GM03348 (cell line): ENCODE measurements around the gene LY86.

Experiments used
- DNase-seq: peaks from one replicate; pipeline ENCODE4 v3.0.0; 2012; ENCODE audit warnings: low spot score

The LY86 gene

DNA sequence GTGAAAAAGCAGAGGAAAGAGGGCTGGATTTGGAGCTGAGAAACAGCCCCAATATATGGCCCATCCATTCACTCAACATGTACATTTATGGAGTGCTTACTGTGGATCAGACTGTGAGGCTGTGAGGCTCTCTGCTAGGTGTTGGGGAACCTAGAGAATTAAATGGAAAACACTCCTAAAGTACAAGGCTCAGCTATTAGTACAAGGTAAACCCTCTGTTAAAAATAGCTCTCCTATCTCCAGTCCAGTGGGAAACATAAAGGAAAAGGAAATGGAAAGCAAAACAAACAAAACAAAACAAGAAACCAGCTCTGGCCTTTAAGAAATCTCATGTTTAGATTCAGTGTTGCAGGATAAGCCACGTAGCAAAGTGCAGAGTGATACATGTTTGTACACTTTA lies 35.0 kb downstream of the LY86 start:
- no peak for DNase-seq

DNA sequence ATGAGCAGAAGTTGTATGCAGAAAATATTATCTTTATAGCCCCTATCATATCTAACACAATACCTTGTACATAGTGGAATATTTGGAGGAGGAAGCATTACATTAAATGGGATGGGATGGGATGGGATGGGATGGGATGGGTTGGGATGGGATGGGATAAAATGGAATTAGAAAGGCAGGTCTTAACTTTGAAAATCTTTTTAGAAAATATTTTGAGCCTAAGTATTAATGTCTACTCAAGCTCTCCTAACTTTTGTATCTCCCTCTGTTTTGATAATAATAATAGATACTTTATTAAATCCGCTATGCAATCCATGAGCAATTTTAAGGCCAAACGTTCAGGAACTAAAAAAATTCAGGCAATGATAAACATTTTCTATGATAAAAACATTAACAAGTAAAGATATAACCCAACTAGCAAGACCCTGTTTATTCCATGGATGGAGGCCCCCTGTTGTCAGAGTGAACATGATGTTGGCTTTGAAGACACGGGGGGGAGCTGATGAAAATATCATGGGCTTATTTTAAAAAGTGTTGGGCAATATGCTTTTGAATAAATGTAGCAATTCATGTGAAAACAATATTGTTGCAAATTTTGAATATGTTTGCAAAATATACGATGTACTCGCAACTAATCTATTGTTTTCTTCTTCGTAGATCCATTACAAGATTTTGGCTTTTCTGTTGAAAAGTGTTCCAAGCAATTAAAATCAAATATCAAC lies 35.9 kb downstream of the LY86 start:
- no peak for DNase-seq

DNA sequence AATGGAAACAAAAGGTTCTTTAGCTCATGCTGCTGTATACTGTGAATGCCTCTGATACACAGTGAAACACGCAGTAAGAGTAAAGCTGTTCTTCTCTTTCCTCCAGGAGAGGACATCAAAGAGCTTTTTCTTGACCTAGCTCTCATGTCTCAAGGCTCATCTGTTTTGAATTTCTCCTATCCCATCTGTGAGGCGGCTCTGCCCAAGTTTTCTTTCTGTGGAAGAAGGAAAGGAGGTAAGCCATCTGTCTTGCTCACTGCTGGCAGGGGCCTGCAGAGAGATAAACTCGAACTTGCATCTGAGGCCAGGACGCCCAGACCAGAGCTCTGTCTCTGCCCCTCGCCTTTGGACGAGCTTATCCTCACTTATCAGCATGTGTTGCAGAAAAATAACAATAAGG lies 37.7 kb downstream of the LY86 start:
- DNase-seq, result no peak

DNA sequence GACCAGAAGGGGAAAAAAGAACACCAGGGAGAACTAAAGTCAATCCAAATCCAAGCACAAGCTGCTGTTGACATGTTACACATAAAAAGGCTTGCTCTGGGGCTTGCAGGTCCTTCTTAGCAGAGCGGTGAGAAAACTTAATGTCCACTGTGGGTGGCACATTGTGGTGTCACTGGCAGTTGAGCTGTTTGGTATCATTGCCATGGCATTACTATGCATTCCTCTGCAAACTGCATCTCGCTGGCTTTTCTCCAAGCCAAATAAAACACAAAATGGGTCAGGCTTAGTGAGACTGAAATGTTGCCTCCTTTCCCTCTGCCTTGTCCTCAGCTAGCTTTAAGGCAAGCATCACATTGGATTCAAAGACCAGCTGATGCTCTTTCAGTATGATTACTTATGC lies 40.9 kb downstream of the LY86 start:
- DNase-seq, result no peak

DNA sequence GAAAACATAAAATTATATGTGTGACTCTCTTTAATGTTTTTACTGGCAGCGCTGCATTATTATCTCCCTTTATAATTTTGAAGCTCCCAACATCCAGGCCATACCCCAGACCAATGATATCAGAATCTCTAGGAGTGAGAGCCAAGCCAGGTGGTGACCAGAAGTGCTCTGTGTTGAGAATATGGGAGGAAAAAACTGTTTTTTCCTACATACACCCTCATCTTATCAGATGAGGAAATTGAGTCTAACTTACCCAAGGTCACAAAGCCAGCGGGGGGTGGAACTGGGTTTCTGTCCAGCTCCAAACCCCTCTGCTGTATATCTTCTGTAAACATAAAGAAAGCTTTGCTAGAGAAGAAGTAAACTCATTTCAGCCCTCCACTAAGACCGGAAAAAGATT lies 42.5 kb downstream of the LY86 start:
- no peak for DNase-seq

DNA sequence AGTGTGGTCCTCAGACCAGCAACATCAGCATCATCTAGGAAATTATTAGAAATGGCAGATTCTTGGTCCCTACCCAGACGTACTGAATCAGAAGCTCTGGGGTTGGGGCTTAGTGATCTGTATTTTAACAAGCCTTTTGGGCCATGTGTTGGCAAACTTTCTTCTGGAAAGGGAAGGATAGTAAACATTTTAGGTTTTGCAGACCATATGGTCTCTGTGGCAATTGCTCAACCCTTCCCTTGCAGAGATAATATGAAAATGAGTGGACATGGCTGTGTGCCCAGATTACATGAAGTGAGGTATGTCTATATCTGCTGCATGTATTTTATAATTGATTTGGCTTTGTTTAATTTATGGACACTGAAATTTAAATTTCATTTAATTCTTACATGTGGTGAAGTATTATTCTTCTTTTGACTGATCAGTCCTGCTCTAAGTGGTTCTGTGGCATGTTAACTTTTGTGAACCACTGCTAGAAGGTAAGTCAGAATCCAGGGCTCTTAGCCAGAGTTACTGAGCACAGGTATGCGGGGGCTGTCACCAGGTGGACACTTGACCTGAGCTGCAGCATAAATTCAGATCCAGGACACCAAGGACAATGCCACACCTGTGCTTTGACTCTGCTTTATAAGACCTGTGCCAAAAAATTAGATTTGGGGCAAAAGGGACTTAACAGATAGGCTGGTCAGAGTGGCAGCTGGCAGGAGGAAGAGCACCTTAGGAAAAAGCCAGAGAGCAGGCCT lies 43.2 kb downstream of the LY86 start:
- DNase-seq, result no peak

DNA sequence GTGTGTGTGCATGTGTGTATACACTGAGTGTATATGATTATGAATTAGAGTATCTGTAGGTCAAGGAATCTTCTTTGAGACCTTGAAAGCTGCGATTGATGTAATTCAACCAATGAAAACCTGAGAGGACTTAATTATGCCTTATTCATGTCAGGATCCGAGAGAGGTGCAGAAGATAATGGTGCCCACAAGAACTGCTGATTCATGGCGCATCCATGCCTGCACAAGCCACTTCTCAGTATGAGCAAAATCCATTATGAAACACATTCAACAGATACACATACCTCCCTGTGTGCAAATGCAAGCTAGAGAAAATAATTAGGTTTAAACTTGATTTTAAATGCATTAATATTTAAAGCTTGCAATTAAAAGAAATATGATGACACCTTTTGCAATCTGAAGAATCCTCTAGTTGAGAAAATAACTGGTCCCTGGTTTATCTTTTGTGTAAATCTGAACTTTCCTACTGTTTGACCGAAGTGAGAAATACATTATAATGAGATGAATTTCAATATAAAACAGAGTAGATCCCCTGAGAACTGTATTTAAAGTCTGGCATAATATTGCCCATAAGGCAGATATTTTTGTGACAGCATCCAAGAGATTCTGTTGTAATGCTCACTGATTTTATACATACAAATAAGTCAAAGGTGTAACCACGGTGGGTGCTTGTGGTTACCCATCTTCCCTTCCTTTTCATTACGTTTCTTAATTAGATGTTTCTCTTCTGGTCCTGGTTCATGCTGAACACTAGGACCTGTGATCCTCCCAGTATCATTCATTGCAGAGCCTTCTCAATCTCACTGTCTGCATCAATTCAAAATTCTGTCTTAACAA lies 45.6 kb downstream of the LY86 start:
- no peak for DNase-seq

DNA sequence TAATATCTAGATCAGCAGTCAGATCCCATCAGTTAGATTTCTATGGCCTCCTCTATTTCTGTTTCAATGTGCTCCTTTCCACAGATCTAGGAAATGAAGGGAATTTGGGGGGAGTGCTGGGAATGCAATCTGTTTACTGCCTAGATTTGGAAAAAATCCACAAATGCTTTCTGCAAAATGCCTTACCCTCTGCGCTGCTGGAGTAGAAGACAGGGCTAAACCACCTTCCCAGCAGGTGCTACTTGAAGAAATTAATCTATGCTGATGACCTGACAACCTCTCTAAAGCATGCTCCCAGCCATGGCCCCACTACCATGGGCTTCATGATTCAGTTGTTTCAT lies 46.2 kb downstream of the LY86 start:
- DNase-seq, result no peak

DNA sequence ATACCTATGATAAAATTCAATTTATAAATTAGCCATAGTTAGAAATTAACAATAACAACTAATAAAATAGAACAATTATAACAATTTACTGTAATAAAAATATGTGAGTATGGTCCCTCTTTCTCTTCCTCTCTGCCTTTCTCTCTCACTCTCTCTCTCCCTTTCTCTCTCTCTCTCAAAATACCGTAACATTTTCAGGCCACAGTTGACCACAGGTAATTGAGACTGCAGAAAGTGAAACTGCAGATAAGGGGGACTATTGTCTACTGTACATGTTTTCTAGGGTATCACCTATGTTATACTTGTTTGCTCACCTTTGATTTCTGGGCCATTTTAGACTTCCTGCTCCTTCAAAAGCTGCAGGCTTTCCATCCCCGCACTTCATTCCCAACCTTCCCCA lies 46.8 kb downstream of the LY86 start:
- DNase-seq, result no peak

DNA sequence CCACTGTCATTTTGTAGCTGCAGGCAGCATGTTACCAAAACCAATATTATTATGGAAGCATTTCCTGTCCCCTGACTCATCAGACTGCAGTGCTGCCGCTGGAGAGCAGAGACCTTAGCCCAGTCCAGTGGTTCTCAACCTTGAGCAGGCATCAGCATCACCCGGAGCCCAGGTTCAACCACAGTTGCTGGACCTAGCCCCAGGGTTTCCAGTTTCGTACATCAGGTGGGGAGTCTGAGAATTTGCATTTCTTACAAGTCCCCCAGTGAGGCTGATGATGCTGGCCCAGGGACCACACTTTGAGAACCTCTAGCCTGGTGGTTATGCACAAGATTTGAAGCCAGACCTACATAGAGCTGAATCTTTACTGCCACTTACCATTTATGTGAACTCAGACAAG lies 47.3 kb downstream of the LY86 start:
- DNase-seq, result no peak

DNA sequence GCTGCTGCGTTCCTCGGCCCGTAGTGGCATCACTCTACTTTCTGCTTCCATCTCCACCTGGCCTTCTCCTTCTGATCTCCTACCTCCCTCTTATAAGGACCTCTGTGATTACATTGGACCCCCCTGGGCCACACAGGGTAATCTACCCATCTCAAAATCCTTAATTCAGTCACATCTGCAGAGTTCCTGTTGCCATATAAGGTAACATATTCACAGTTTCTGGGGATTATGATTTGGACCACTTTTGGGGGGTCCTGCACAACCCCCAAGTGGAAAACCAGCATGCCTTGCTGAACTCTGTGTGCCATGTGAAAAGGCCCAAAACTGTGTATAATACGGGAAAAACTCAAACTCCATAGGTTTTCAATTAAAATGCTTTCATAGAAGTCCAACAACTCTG lies 51.1 kb downstream of the LY86 start:
- DNase-seq, result no peak

DNA sequence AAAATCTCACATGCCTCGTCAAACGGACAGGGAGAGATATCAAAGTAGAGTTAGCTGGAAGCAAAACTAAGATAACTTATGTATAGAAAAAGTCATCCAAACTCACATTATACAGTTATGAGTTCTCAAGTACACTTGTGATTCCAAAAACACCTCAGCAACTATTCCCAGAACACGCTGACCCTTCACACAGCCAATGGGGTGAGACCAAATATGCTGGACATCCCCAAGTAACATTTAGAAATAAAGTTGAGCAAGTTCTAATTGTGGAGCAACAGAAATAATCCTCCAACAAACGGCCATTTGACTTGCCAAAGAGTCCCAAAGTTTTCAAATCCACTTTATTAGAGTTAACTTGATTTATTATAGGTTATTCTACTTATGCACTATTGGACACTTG lies 52.4 kb downstream of the LY86 start:
- no peak for DNase-seq

DNA sequence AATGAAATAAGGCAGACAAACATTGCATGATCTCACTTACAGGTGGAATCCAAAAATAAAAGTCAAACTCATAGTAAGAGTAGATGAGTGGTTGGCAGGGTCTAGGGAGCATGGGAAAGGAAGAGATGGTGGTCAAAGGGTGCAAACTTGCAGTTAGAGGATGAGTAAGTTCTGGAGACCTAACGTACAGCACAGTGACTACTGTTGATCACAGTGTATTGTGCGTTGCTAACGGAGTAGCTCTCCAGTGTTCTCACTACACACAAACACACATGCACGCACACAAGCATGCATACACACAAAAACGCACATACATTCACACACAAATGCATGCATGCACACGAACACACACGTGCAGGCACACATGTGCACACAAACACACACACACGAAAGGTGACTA lies 54.9 kb downstream of the LY86 start:
- no peak for DNase-seq

DNA sequence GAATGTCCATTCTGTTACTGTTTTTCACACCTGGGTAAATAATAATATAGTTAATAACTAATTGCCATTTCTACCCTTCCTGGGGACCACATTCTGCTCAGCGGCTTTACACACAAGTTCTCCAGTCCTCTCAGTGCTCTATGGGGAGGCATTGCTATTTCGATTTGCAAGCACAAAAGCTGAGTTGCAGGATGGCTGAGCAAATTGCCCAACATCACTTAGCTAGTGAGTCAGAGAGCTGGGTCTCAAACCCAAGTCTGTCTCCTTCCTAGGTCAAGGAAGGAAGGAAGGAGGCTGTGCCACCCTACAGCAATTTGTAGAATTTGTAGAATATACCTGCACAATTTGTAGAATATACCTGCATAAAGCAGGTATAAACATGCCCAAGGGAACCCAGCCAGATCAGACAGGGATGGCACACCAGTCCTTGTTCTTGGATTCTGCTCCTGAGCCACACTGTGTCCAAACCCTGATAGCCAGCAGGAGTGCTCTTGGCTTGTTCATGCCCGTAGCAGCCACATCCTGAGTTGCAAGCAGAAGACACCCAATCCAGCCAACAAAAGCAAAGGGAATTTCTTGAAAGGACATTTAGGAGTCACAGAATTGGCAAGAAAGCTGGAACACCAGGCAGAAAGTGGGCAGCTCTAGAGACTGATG lies 56.9 kb downstream of the LY86 start:
- no peak for DNase-seq

DNA sequence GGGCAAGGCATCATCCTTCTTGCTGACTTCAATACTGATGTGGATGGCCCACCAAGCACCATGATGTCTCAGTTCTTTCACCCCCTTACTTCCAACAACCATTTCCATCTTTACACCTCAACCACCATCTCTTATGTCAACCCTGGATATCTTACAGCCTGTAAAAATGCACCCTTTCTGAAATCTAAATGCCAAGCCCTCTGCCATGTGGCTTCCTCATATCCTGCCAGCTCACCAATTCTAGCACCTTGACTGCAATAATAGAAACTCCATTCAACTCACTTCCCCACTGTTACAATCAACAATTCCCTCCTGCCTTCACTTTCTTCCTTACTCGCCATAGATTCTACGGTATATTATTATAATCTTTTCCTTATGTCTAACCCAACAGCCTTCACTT lies 57.9 kb downstream of the LY86 start:
- no peak for DNase-seq

DNA sequence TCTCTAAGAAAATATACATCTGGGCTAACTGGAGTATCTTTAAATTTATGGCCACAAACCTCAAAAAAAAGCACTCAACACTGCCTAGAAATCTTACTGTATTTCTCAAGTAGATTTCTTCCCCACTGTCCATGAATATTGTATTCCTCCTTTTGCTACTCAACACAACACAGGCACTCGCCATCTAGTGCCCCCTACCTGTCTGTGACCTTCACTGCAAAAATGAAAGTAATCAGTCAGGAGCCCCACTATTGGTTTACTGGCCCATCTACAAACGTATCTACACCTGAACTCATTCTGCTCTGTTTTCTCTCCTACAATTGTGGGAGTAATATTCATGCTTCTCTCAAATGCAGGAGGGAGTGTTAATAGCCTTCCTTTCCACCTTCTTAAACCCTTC lies 58.3 kb downstream of the LY86 start:
- DNase-seq, result no peak

DNA sequence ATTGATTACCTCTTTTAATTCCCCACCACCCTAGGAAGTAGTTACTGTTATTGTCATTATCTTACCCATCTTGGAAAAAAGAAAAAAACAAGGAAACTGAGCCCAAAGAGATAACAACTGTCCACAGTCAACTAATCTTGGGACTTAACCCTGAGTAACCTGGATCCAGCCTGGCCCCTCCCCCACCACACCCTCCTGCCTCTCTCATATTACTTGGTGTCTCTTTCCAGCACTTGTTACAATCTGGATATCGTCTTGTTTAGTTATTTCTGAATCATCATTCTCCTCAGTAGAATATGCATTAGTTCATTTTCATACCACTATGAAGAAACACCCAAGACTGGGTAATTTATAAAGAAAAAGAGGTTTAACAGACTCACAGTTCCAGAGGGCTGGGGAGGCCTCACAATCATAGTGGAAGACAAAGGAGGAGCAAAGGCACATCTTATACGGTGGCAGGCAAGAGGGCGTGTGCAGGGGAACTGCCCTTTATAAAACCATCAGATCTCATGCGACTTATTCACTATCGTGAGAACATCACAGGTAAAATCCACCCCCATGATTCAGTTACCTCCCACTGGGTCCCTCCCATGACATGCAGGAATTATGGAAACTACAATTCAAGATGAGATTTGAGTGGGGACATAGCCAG lies 60.3 kb downstream of the LY86 start:
- no peak for DNase-seq

DNA sequence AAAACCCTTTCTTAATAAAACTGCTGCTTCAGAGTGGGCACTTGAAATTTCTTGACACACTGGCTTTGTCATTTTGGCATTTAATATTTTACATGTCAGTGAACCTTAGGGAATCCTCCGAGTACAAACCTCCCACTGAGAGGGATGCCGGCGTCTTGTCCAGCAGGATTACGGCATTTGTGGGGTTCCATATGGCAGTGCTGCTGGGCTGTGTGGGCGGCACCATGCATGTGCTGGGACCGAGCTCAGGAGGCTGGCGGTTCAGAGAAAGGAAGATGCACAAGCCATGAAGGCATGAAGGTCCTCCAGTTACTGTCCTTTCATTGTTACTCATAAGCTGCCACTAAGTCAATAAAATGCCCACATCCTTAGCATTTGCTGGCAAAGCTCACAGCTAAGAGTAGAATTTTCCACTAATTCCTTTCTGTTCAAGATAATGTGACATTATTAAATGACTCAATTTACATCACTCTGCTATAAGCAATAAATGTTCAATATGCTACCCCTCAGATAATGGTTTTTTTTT lies 61.4 kb downstream of the LY86 start:
- DNase-seq, result no peak

DNA sequence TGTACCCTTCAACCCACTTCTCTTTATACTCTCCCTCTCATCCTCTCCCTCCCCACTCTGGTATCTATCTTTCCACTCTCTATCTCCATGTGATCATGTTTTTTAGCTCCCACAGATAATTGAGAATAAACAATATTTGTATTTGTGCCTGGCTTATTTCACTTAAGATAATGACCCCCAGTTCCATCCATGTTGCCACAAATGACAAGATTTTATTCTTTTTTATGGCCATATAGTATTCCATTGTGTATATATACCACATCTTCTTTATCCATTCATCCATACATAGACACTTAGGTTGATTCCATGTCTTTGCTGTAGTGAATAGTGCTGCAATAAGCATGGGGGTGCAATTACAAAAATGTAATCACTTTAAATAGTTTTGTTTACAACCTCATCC lies 62.3 kb downstream of the LY86 start:
- DNase-seq, result no peak

DNA sequence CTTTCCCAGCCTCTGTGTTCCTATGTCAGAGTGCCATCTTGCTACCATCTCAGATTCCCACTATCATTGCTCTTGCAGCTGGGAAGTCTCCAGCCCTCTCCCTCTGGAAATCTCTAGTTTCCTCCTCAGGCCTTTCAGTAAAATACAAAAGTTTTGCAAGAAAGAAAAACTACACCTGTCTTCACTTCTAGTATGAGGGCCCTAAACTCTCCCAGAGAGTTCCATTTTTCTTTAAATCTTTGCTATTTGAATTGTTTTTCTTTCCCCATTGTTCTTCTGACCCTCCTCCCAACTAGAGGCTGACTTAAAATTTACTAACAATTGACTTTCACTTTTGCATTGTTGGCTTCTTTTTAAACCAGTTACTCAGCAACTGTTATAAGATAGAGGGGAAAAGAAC lies 62.8 kb downstream of the LY86 start:
- DNase-seq, result no peak

DNA sequence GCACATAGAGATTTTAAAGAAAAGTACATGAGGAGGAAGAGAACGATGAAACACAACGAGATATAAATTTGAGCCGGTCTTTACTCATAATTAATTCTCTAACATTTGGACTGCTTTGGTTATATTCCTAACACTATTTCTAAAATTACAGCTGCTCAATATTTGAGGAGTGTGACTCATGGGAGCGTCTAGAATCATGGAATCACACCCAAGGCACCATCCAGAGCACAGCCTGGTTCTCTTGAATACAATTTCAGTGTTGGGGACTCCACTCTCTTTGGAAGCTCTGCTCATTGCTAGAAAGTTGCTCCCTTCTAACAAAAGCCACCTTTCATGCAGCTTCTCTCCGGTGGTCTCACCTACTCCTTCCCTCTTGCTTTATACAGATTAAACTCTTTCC lies 64.4 kb downstream of the LY86 start:
- no peak for DNase-seq
